Left lobe of liver (tissue), 2 donors: Measurements from ENCODE around the gene RPH3AL. TPM values are rescaled to one million over a fixed set of nuclear protein-coding genes. Genes with fewer than 3 reads are reported as not detected.

Experiments used
- ATAC-seq: fragments of 200-7000 bp; cut with Tn5 transposase; one replicate; pipeline ENCODE4 v1.9.1; 2020; ENCODE audit warnings: mild to moderate bottlenecking, moderate library complexity
- DNase-seq: peaks from one replicate; pipeline ENCODE4 v3.0.0-alpha.2; 2020; ENCODE audit warnings: low spot score
- total RNA-seq: library from RNA; stranded (reverse); gene quantifications from one replicate; pipeline ENCODE4 v1.2.1, GENCODE V29; 2021
- donor health status: DM: no; HTN: no; CAD: no; lungs with moderate emphysema.
- donor health status: DM: no; HTN: yes; CAD: no.

RPH3AL gene
- total RNA-seq, 1 donor from 2014 or later: 87.4 TPM

- ATAC-seq: no peak
- no peak for DNase-seq
Measured at GRCh38 chr17:337022-337420, 15.6 kb downstream of the RPH3AL start.

GRCh38 chr17:336110-337021 lies 16.2 kb downstream of the RPH3AL start:
- peak; percentile 79 for DNase-seq
- ATAC-seq: peak; percentile 34

GRCh38 chr17:335691-336090 lies 16.9 kb downstream of the RPH3AL start:
- DNase-seq: no peak

GRCh38 chr17:334974-335481 lies 17.6 kb downstream of the RPH3AL start:
- ATAC-seq: no peak
- no peak for DNase-seq

More at GRCh38 chr17:335691-336090, 16.9 kb downstream of the RPH3AL start:
- no peak for ATAC-seq

GRCh38 chr17:333626-334396 lies 18.8 kb downstream of the RPH3AL start:
- DNase-seq (no peak), ATAC-seq (peak; percentile 27)

GRCh38 chr17:332558-333322 lies 19.9 kb downstream of the RPH3AL start:
- no peak for DNase-seq
- ATAC-seq: no peak

- DNase-seq: no peak
Measured at GRCh38 chr17:332023-332422, 20.6 kb downstream of the RPH3AL start.

GRCh38 chr17:330993-331701 lies 21.5 kb downstream of the RPH3AL start:
- no peak for DNase-seq
- peak; percentile 54 for ATAC-seq

More at GRCh38 chr17:332023-332422, 20.6 kb downstream of the RPH3AL start:
- no peak for ATAC-seq

- DNase-seq (no peak), ATAC-seq (no peak)
Measured at GRCh38 chr17:329784-330420, 22.7 kb downstream of the RPH3AL start.

- no peak for DNase-seq
- no peak for ATAC-seq
Measured at GRCh38 chr17:327971-328370, 24.6 kb downstream of the RPH3AL start.

- ATAC-seq (no peak), DNase-seq (no peak)
Measured at GRCh38 chr17:327296-327695, 25.3 kb downstream of the RPH3AL start.

- ATAC-seq: no peak
- no peak for DNase-seq
Measured at GRCh38 chr17:326010-326621, 26.5 kb downstream of the RPH3AL start.

- DNase-seq (no peak), ATAC-seq (no peak)
Measured at GRCh38 chr17:325270-326009, 27.2 kb downstream of the RPH3AL start.

GRCh38 chr17:323721-324571 lies 28.7 kb downstream of the RPH3AL start:
- DNase-seq: no peak
- no peak for ATAC-seq

GRCh38 chr17:323181-323580 lies 29.4 kb downstream of the RPH3AL start:
- ATAC-seq (no peak), DNase-seq (no peak)

- DNase-seq (no peak), ATAC-seq (no peak)
Measured at GRCh38 chr17:322006-322780, 30.4 kb downstream of the RPH3AL start.

- ATAC-seq (peak; percentile 39), DNase-seq (no peak)
Measured at GRCh38 chr17:321386-321941, 31.1 kb downstream of the RPH3AL start.
